Fibroblast of the aortic adventitia (primary cell): ENCODE data around the gene PRPS1L1. TPM values are rescaled to one million over a fixed set of nuclear protein-coding genes. Genes with fewer than 3 reads are reported as not detected.

Experiments used
- DNase-seq: peaks from one replicate; pipeline ENCODE4 v3.0.0-alpha.2; 2010; ENCODE audit warnings: low read depth
- H3K4me3 ChIP-seq: 2 replicates; pipeline ENCODE4 v1.5.1; 2011; ENCODE audit warnings: low read depth, mild to moderate bottlenecking, control low read depth, low read length, moderate library complexity
- CTCF ChIP-seq: IDR thresholded peaks from 2 replicates; pipeline ENCODE4 v1.5.1; 2011; ENCODE audit warnings: mild to moderate bottlenecking, low read length, control low read depth, inconsistent platforms; ENCODE audit not compliant: insufficient read depth
- total RNA-seq: library from RNA; depleted of rRNA; stranded (reverse); fragments of >200 nt; gene quantifications from 2 replicates; pipeline ENCODE4 v1.2.3, GENCODE V29; 2012; ENCODE audit warnings: low replicate concordance

Gene PRPS1L1
- total RNA-seq, 1 donor, result not detected

- TF ChIP-seq CTCF, result no peak
Observed at GRCh38 chr7:17988858-17989257, 38.8 kb downstream of the PRPS1L1 start.

GRCh38 chr7:17988141-17988540, 39.5 kb downstream of the PRPS1L1 start:
- no peak for TF ChIP-seq CTCF
- H3K4me3 ChIP-seq, result no peak overlapping the region
- DNase-seq, result no peak

More at GRCh38 chr7:17988858-17989257, 38.8 kb downstream of the PRPS1L1 start:
- DNase-seq, result no peak
- H3K4me3 ChIP-seq, result no peak overlapping the region

- TF ChIP-seq CTCF, result no peak
- H3K4me3 ChIP-seq, result no peak overlapping the region
- peak; percentile 90 for DNase-seq
Observed at GRCh38 chr7:17986851-17987250, 40.8 kb downstream of the PRPS1L1 start.

DNA sequence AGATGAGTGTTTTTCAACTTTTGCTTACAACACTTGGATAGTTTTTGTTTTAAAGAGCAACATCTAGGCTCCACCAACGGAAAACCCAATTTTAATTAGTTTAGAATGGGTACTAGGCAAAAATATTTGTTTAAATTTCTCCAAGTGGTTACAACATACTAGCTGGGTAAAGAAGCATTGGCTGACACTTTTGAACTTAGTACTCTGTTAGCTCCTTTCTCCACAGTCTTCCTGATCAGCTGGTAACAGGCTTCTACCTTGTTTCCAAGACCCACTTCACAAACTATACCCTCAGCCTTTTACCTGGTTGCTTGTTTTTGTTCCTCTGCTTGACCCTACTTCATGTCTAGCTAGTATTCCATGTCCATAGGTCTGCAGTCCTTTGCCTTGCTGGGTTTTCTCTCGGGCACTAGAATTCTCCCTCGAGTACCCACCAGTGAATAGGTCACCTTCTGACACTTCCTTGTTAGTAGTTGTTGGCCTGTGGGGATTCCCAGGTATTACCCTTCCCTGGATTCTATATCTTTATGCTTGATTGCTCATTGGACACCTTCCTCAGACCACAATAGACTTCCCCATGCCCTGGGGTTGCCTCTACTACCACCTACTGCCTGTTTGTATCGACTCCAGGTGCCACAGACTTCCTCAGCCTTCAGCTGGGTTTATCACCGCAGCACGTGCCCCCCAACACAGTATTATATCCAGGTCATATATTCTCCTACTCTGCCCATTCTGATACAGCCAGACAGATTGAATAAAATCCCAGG, 42.0 kb downstream of the PRPS1L1 start:
- TF ChIP-seq CTCF, result no peak
- DNase-seq, result no peak
- no peak overlapping the region for H3K4me3 ChIP-seq

DNA sequence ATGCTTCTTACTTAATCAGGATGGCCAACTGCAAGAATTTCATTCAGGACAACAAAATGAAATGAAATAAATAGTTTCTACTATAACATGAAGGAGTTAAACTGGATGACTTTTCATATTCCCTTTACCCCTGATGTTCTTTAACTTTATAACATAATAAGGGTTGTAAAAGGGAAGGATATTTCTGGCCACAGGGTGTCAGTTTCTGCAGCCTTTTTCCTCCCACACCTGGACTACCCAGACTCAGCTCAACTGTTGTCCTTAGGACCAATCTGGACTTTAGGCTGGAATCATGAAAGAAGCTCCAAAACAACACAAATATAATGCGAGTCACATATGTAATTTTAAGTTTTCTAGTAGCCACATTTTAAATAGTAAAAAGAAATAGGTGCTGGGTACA, 43.4 kb downstream of the PRPS1L1 start:
- H3K4me3 ChIP-seq, result no peak overlapping the region
- no peak for DNase-seq
- TF ChIP-seq CTCF, result no peak

DNA sequence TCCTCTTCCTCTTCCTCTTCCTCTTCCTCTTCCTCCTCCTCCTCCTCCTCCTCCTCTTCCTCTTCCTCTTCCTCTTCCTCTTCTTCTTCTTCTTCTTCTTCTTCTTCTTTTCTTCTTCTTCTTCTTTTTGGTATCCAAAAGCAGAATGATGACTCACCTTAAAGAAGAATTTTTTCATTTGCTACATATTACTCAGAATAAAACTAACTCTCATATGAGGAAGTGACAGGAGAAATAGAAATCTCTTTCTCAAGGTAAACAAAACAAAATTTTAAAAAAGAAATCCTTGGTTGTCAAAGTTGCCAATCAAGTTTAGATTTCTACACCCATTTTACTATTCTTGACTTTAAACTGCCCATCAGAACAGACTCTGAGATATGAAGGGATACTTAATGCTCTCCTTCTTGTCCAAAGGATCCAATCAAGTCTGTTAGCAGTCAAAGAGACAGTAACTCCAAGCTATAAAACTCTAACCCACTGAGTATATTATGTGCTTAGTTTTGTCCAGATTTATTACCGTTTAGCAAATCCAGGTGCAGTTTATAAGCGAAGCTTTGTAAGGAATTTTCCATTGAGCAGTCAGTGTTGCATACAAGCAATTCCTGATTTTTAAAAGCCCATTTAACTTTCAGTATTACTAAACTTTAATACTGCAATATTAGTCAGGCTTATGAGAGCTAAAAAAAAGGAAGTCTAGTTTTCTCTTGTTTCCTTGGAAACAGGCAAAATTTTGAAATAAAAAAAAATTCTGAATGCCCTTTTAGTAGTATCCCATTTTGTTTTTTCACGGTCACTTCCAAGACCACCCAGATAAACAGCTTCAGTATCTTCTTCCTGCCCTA, 44.2 kb downstream of the PRPS1L1 start:
- no peak overlapping the region for H3K4me3 ChIP-seq
- DNase-seq, result no peak
- TF ChIP-seq CTCF, result no peak
